Calu3 (cell line): ENCODE measurements around the gene GPC3. TPM values are rescaled to one million over a fixed set of nuclear protein-coding genes. Genes with fewer than 3 reads are reported as not detected.

Source experiments
- BruUV-seq: library from RNA; stranded (reverse); fragments of 400-500 nt; replicated peaks from 2 replicates; lab custom pipeline; 2021; lab: Mats Ljungman, UMichigan
- CTCF ChIA-PET: fragments of 300-600 bp; sonication (Branson Sonifier 250); formaldehyde crosslinking; loops from one replicate; lab custom pipeline; 2022; ENCODE audit warnings: antibody characterized with exemption; lab: Charles Lee
- DNase-seq: peaks from one replicate; pipeline ENCODE4 v3.0.0; 2022
- H3K27ac Mint-ChIP-seq: one replicate; pipeline ENCODE4 v1.8.0; 2022; ENCODE audit warnings: mixed read lengths; ENCODE audit not compliant: unreplicated experiment
- H3K27me3 Mint-ChIP-seq: one replicate; pipeline ENCODE4 v1.8.0; 2022; ENCODE audit warnings: mixed read lengths; ENCODE audit not compliant: unreplicated experiment
- H3K36me3 Mint-ChIP-seq: one replicate; pipeline ENCODE4 v1.8.0; 2022; ENCODE audit warnings: mild to moderate bottlenecking, moderate library complexity, mixed read lengths; ENCODE audit not compliant: insufficient read depth, unreplicated experiment
- H3K4me1 Mint-ChIP-seq: one replicate; pipeline ENCODE4 v1.8.0; 2022; ENCODE audit warnings: mild to moderate bottlenecking, low read depth, mixed read lengths; ENCODE audit not compliant: unreplicated experiment
- H3K4me3 Mint-ChIP-seq: one replicate; pipeline ENCODE4 v1.8.0; 2022; ENCODE audit warnings: mild to moderate bottlenecking, low read depth, moderate library complexity, mixed read lengths; ENCODE audit not compliant: unreplicated experiment
- H3K9me3 Mint-ChIP-seq: one replicate; pipeline ENCODE4 v1.8.0; 2022; ENCODE audit warnings: low read depth, mixed read lengths; ENCODE audit not compliant: unreplicated experiment
- intact Hi-C: fragments of 100-400 bp; cut with micrococcal nuclease; formaldehyde crosslinking; loops from one replicate; pipeline ENCODE4 v1.10.0; 2022; ENCODE audit not compliant: unreplicated experiment
- total RNA-seq: library from RNA; stranded (reverse); gene quantifications from 2 replicates; pipeline ENCODE4 v1.2.3, GENCODE V29; 2022
- TF ChIP-seq, protein P1 (sequence below): fragments of 200-600 bp; IDR thresholded peaks from one replicate; pipeline ENCODE4 v1.8.0; 2022; ENCODE audit warnings: antibody characterized with exemption; ENCODE audit not compliant: unreplicated experiment

GPC3 gene
- total RNA-seq, 1 experiment from 2014 or later, result 2.3 TPM

DNA sequence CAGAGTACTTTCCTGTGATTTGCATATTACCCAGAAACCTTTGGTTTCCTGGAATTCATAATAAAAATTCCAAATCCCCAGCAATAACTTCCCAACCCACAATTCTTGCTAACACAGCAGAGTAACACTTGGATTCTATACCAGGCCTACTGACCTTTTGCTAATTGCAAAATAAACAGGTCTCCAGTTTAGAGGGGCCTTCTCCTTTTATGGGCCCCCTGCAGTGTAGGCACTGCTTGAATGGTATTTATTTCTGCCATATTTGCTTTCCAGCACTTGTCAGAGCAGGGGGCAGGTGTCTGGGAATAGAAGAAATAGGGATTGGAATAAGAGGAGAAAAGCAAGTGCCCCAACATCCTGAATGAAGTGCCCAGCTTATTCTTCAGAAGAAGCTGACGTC, 25.3 kb upstream of the GPC3 start:
- no TSS peak for BruUV-seq
- Mint-ChIP-seq H3K9me3 (no peaks in the 10 kb centered on the region), H3K36me3 (no peaks in the 10 kb centered on the region), H3K4me3 (no peak overlapping the region), H3K4me1 (peaks cover 8% of the 10 kb centered on the region), H3K27ac (no peak overlapping the region), H3K27me3 (peaks cover 1% of the 10 kb centered on the region)
- TF ChIP-seq, protein P1, sequence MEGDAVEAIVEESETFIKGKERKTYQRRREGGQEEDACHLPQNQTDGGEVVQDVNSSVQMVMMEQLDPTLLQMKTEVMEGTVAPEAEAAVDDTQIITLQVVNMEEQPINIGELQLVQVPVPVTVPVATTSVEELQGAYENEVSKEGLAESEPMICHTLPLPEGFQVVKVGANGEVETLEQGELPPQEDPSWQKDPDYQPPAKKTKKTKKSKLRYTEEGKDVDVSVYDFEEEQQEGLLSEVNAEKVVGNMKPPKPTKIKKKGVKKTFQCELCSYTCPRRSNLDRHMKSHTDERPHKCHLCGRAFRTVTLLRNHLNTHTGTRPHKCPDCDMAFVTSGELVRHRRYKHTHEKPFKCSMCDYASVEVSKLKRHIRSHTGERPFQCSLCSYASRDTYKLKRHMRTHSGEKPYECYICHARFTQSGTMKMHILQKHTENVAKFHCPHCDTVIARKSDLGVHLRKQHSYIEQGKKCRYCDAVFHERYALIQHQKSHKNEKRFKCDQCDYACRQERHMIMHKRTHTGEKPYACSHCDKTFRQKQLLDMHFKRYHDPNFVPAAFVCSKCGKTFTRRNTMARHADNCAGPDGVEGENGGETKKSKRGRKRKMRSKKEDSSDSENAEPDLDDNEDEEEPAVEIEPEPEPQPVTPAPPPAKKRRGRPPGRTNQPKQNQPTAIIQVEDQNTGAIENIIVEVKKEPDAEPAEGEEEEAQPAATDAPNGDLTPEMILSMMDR, result no peak
- CTCF ChIA-PET, result no interaction called here
- DNase-seq, result no peak
- intact Hi-C loops, result no loop called here

DNA sequence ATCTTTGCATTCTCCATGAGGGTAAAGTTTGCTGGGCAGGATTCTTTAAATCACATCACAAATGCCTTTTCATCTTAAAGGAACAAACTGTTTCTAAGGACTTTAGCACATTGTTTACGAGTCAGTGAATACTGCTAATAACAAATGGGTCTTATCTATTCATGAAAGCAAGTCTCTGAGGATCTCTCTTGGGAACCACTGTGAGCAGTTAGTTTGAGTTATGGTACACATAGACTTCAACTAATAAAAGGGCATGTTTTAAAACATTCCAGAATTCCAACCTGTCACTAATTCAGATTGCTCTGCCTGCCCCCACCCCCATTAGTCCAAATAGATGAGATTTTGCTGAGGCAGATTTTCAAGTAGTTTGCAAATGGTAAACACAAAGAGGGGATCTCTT, 22.3 kb upstream of the GPC3 start:
- no peaks in the 10 kb centered on the region for H3K36me3 Mint-ChIP-seq
- H3K27me3 Mint-ChIP-seq, result no peaks in the 10 kb centered on the region
- BruUV-seq, result no TSS peak
- TF ChIP-seq, protein P1, result no peak
- peaks cover 14% of the 10 kb centered on the region for H3K4me1 Mint-ChIP-seq
- no peaks in the 10 kb centered on the region for H3K9me3 Mint-ChIP-seq
- intact Hi-C loops, result no loop called here
- CTCF ChIA-PET, result no interaction called here
- no peak for DNase-seq
- H3K4me3 Mint-ChIP-seq, result no peak overlapping the region
- H3K27ac Mint-ChIP-seq, result no peak overlapping the region

DNA sequence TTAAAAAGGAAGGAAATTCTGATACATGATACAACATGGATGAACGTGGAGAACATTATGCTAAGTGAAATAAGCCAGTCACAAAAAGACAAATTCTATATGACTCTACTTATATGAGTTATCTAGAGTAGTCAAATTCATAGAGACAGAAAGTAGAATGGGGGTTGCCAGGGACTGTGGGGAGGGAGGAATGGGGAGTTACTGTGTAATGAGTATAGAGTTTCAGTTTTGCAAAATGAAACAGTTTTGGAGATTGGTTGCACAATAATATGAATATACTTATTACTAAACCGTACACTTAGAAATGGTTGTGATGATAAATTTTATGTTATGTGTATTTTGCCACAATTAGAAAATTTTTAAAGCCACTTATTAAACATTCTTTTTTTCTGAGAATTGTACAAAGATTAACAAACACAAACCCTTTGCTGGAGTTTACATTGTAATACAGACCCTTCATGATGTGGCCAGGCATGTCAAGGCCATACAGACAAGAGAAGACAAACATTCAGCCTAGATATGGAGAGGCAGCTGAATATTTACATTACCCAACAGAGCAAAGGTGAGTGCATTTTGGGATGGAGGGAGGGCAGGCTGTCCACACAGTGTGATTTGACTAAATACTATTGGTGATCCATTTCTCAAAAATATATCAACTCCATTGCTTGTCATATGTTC, 21.2 kb upstream of the GPC3 start:
- TF ChIP-seq, protein P1, result no peak
- BruUV-seq, result no TSS peak
- no peaks in the 10 kb centered on the region for H3K36me3 Mint-ChIP-seq
- CTCF ChIA-PET, result no interaction called here
- peaks cover 13% of the 10 kb centered on the region for H3K4me1 Mint-ChIP-seq
- intact Hi-C loops, result no loop called here
- H3K4me3 Mint-ChIP-seq, result no peak overlapping the region
- H3K27me3 Mint-ChIP-seq, result no peaks in the 10 kb centered on the region
- no peaks in the 10 kb centered on the region for H3K9me3 Mint-ChIP-seq
- H3K27ac Mint-ChIP-seq, result no peak overlapping the region
- no peak for DNase-seq

DNA sequence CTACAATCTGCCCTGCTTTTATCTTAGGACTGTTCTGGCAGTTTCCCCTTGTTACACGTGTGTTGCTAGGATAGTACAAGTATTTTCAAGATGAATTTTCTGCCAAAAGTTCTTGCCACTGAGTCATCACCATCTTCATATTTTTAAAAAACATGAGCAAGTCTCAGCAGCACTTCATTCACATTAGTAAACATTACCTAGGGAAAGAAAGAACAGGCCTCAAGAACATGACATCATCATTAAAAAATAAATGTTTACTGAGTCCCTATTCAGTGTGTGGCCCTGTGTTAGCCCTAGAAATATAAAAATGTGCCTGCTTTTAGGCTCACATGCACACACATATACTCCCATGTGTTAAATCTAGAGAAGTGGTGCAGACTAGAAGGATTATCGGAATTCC, 18.7 kb upstream of the GPC3 start:
- Mint-ChIP-seq H3K27me3 (no peaks in the 10 kb centered on the region), H3K4me1 (peaks cover 13% of the 10 kb centered on the region), H3K9me3 (no peaks in the 10 kb centered on the region), H3K27ac (no peak overlapping the region), H3K4me3 (no peak overlapping the region), H3K36me3 (no peaks in the 10 kb centered on the region)
- DNase-seq, result no peak
- CTCF ChIA-PET, result no interaction called here
- intact Hi-C loops, result no loop called here
- TF ChIP-seq, protein P1, result no peak
- no TSS peak for BruUV-seq
